Activated CD8-positive, alpha-beta T cell treated with anti-CD3 and anti-CD28 coated beads, Interleukin-2, amount 10 ng/mL, durations not matched to agents 7 days and 5 days (primary cell): ENCODE measurements around the gene C20orf141. TPM values are rescaled to one million over a fixed set of nuclear protein-coding genes. Genes with fewer than 3 reads are reported as not detected.

Experiments used
- ATAC-seq: fragments of 150-1000 bp; cut with Tn5 transposase; one replicate; pipeline ENCODE4 v1.10.0; 2021; ENCODE audit warnings: moderate library complexity
- CTCF ChIA-PET: fragments of 350-600 bp; sonication (Branson Sonifier 250); formaldehyde crosslinking; loops from one replicate; lab custom pipeline; 2021; ENCODE audit warnings: antibody characterized with exemption; lab: Charles Lee
- POLR2A ChIA-PET: fragments of 350-600 bp; sonication (Branson Sonifier 250); formaldehyde crosslinking; loops from one replicate; lab custom pipeline; 2021; ENCODE audit warnings: antibody characterized with exemption; lab: Charles Lee
- DNase-seq: peaks from one replicate; pipeline ENCODE4 v3.0.0-alpha.2; 2020
- H3K27ac Mint-ChIP-seq: one replicate; pipeline ENCODE4 v1.8.0; 2021; ENCODE audit warnings: mild to moderate bottlenecking, mixed read lengths
- H3K27me3 Mint-ChIP-seq: one replicate; pipeline ENCODE4 v1.8.0; 2021; ENCODE audit warnings: low read depth, mixed read lengths
- H3K36me3 Mint-ChIP-seq: one replicate; pipeline ENCODE4 v1.8.0; 2021; ENCODE audit warnings: low read depth, mixed read lengths
- H3K4me1 Mint-ChIP-seq: one replicate; pipeline ENCODE4 v1.8.0; 2021; ENCODE audit warnings: low read depth, mixed read lengths
- H3K4me3 Mint-ChIP-seq: one replicate; pipeline ENCODE4 v1.8.0; 2021; ENCODE audit warnings: mild to moderate bottlenecking, mixed read lengths
- H3K9me3 Mint-ChIP-seq: one replicate; pipeline ENCODE4 v1.8.0; 2022; ENCODE audit warnings: mixed read lengths; ENCODE audit not compliant: insufficient read depth
- total RNA-seq, 2 experiments: library from RNA; stranded (reverse); gene quantifications; one replicate each; pipeline ENCODE4 v1.2.3, GENCODE V29; 2021

Gene C20orf141
- total RNA-seq, 2 experiments from 2014 or later = not detected

DNA sequence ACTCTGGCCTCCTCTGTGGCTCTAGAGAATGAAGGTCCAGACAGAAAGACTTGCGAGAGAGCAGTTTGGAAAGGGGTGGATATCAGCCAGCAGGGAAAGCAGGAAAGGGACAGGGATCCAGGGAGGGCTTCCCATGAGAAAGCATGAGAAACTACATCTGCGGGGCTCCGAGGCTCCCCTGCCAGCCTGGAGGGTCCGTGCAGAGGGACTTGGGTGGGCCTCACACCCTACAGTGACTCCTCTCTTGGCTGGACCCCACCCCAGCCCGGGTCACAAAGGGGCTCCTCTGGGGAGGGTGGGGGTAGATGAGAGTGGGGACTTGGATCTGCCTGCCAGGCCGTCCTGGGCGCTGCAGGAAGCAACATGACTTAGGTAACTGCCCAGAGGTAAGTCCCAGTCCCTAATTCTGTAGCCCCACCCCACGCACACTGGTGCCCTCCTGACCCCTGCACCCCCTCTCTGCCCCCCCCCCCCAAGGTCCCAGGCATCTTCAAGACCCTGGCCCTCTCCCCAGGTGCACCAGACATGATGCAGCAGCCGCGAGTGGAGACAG lies 1.3 kb downstream of the C20orf141 start, which contains the start of gene TMEM239:
TSS of gene TMEM239 (plus strand) at position 335 of the 553 bp plus-strand sequence. CDS start at position 526, 191 bp downstream.
- ChIA-PET POLR2A (no interaction called here), CTCF (no interaction called here)
- no peak within 1 kb of the TSS for H3K4me3 Mint-ChIP-seq
- ATAC-seq = no peak
- H3K9me3 Mint-ChIP-seq = peaks cover 6% of the 10 kb centered on the region
- no peak for DNase-seq
- H3K27me3 Mint-ChIP-seq = peaks cover 61% of the 10 kb centered on the region
- H3K4me1 Mint-ChIP-seq = peaks cover 8% of the 10 kb centered on the region
- no peak within 1 kb of the TSS for H3K27ac Mint-ChIP-seq
- no peaks in the 10 kb centered on the region for H3K36me3 Mint-ChIP-seq

DNA sequence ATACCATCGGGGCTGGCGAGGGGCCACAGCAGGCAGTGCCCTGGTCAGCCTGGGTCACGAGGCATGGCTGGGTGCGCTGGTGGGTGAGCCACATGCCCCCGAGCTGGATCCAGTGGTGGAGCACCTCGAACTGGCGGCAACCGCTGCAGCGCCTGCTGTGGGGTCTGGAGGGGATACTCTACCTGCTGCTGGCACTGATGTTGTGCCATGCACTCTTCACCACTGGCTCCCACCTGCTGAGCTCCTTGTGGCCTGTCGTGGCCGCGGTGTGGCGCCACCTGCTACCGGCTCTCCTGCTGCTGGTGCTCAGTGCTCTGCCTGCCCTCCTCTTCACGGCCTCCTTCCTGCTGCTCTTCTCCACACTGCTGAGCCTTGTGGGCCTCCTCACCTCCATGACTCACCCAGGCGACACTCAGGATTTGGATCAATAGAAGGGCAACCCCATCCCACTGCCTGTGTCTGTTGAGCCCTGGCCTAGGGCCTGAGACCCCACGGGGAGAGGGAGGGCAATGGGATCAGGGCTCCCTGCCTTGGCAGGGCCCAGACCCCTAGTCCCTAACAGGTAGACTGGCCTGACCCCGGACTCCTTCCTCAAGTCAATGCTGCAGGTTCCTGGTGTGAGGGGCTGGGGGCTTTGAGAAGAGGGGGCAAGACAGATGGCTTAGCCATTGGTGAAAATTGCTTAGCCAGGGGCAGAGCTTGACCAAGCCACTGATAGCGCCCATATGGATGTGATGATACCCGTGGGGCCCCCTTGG lies 2.0 kb downstream of the C20orf141 start:
- H3K4me1 Mint-ChIP-seq = peaks cover 13% of the 10 kb centered on the region
- no peak overlapping the region for H3K27ac Mint-ChIP-seq
- DNase-seq = no peak
- ChIA-PET POLR2A (interaction anchor here (0.7 kb wide), 1 partner anchor 770 kb away, joined by 3 read pairs; no protein-coding TSS in a partner anchor), CTCF (no interaction called here)
- H3K9me3 Mint-ChIP-seq = peaks cover 6% of the 10 kb centered on the region
- H3K4me3 Mint-ChIP-seq = no peak overlapping the region
- peaks cover 61% of the 10 kb centered on the region for H3K27me3 Mint-ChIP-seq
- ATAC-seq = peak; percentile 56
- no peaks in the 10 kb centered on the region for H3K36me3 Mint-ChIP-seq

DNA sequence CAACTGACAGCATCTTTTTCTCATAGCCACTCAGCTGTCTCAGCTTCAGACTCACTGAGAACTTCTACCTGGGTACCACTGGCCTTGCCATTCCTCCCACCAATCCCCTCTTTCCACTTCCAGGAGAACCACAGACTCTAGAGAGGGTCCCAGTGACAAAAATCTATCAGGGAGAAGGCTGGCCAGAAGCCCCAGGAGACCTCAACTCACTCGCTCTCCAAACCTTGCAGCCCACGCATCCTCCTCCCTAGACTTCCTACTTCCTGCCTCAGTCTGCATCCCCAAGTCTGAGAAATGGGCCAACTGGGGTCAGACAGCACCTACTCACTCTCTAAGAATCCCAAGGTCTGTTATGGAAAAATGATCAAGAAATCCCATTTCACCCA lies 2.5 kb downstream of the C20orf141 start:
- DNase-seq (no peak), ATAC-seq (no peak)
- Mint-ChIP-seq H3K27me3 (peaks cover 56% of the 10 kb centered on the region), H3K4me1 (peaks cover 18% of the 10 kb centered on the region), H3K36me3 (no peaks in the 10 kb centered on the region), H3K4me3 (no peak overlapping the region), H3K27ac (no peak overlapping the region), H3K9me3 (peaks cover under 1% of the 10 kb centered on the region)
- ChIA-PET POLR2A (interaction anchor here (1.0 kb wide), 1 partner anchor 23 kb away, joined by 4 read pairs; the partner anchor contains the start of genes PCED1A and VPS16), CTCF (no interaction called here)

DNA sequence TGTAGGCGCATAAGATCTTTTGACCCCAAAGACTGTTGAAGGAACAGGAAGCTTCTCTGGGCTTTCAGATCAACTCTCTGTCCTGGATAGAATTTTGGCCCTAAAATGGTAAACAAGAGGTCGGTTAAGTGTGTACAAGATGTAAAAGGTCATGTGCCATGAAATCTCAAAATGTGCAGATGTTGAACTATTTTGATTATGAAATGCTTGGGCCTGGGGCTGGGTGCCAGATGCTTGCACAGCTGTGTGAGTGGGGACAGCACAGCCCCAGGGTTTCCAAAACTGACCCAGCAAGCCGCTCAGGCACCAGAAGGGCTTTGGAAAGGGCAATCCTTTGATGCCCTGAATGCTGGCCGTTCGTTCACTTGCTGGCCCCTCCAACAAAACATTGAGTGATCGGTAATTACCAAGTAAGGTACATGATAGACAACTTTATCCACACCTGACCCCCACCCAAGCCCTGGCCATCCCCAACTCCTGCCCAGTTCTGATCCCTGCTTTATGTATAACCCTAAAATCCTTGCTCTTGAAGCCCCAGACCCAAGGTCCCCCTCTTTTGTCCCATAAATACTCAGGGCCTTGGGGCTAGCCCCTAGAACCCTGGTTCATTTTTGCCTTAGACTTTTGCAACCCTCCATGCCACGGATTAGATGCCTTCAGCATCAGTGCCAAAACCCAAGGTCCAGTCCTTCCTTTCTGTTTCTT lies 3.3 kb downstream of the C20orf141 start:
- ChIA-PET POLR2A (interaction anchor here (1.0 kb wide), 1 partner anchor 22 kb away, joined by 4 read pairs; the partner anchor contains the start of genes PCED1A and VPS16), CTCF (no interaction called here)
- DNase-seq = no peak
- Mint-ChIP-seq H3K4me3 (no peak overlapping the region), H3K36me3 (no peaks in the 10 kb centered on the region), H3K9me3 (no peaks in the 10 kb centered on the region), H3K27ac (no peak overlapping the region), H3K4me1 (peaks cover 18% of the 10 kb centered on the region), H3K27me3 (peaks cover 51% of the 10 kb centered on the region)
- ATAC-seq = no peak

DNA sequence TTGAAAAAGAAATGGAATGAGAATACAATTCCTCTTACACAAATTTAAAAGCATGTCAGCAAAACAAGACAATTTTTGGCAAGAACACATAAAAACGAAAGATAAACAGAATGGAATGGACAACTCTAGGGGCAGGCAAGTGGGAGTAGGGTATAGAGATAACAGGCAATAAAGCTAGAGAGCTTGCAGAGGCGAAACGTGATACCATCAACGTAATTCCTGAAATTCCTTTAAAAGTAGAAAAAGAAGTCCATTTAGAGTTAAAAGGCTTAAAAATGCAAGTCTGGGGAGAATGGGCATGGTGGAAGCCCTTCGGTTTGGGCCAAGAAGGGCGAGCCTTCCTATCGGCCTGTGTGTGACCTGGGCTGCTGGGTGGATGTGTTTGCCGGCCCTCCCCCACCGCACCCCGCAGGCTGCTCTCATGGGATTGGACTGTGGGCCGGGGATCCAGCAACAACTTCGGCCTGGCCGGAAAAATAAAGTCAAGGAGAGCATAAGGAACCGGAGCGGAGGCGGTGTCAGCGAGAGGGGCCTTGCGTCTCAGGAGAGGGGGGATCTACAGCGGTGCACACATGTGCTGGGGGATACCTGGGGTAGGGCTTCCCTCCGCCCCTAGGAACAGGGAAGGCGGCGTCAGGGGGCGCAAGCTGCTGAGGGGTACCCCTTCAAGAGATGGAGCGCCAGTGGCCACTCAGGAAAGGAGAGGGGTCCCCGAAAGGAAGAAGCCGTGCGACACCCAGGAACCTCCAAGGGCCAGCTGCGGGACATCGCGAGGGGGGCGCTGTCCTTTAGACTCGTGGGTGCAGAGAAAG lies 5.5 kb downstream of the C20orf141 start:
- ATAC-seq = no peak
- Mint-ChIP-seq H3K27me3 (peaks cover 38% of the 10 kb centered on the region), H3K4me1 (peaks cover 18% of the 10 kb centered on the region), H3K9me3 (no peaks in the 10 kb centered on the region), H3K4me3 (no peak overlapping the region), H3K27ac (no peak overlapping the region), H3K36me3 (no peaks in the 10 kb centered on the region)
- ChIA-PET POLR2A (no interaction called here), CTCF (no interaction called here)
- DNase-seq = no peak

DNA sequence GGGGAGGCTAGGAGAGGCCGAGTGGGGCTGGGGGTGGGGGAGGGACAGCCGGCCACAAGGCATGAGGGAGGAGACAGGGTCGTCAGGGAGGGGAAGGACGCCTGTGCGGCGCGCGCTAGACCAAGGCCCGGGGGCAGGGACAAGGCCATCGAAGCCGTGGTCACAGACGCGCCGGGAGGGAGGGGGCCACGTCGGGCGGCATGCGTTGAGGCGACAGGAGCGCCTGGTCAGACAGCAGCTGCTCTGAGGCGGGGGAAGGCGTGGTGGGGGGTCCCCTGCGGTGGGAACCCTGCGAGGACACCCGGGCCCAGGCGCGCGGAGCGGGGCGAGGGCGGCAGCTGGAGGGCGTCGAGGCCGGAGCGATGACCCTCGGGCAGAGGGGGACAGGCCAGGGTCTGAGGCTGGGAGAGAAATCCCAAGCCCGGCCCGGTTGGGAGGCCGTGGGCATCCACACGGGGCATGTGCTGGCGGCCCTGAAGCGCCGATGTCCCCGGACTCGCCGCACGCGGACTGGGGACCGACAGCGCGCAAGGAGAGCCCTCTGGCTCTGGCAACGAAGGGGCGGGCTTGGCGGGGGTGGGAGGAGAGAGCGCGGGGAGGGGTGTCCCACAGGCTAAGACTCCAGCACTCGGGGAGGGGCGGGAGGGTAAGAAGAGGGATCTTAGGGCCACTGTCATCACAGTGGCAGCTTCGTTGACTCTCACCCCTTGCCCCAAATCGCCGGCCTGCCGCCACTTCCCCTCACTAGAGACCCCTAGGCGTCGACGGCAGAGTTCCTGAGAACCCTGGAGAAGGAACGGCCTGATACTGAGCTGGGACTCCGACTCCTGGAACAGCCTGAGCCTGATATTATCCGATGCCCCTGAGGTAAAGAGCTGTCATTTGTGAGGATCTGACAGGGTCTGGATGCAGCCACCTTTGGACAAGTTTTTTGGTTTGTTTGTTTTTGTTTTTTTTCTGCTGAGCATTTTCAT lies 6.4 kb downstream of the C20orf141 start:
- peak; percentile 16 for ATAC-seq
- Mint-ChIP-seq H3K27ac (no peak overlapping the region), H3K9me3 (no peaks in the 10 kb centered on the region), H3K27me3 (peaks cover 39% of the 10 kb centered on the region), H3K36me3 (no peaks in the 10 kb centered on the region), H3K4me3 (peak overlapping the region; percentile 40), H3K4me1 (peaks cover 24% of the 10 kb centered on the region)
- ChIA-PET POLR2A (no interaction called here), CTCF (interaction anchor here (0.6 to 1.6 kb wide), 5 partner anchors 11 to 45 kb away, joined by 3 to 6 read pairs (median 4); no protein-coding TSS in a partner anchor)
- no peak for DNase-seq

DNA sequence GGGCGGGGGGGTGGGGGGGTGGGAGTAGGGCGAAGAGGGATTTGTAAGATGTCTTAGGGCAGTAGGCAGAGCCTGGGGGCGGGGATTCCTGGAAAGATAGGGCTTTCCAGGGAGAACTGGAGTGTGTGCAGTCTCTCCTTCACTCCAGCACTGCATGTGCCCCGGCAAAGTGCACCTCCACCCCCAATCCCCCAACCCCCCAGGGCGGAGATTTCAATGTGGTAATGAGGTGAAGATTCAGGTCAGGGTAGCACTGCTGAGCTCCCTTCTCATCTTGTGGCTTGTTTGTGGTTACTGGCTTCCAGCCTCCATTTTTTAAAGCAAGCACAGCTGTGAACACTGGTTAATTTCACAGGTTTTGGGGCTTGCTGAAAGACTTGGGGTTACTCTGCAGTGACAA lies 7.3 kb downstream of the C20orf141 start:
- ChIA-PET POLR2A (no interaction called here), CTCF (interaction anchor here (0.7 to 1.6 kb wide), 4 partner anchors 10 to 22 kb away, joined by 3 to 6 read pairs (median 4); no protein-coding TSS in a partner anchor)
- H3K9me3 Mint-ChIP-seq = no peaks in the 10 kb centered on the region

DNA sequence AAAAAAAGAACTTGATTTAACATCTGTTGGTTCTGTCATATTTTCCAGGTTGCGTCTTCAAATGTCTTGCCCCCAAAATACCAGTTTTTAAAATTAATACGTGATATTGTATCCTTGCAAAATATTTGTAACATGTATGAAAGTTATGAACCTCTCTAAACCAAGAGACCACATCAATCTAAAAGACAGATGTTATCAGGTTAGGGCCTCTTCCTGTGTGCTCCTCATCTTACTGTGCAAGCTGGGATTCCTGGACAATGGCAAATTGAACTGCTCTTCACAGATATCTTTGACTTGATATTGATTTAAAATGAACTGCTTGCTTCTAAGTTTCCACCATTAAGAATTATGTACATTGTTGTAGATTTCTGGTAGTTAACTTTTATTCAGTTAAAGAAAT lies 11.0 kb downstream of the C20orf141 start:
- Mint-ChIP-seq H3K9me3 (no peaks in the 10 kb centered on the region), H3K4me1 (peaks cover 26% of the 10 kb centered on the region), H3K27me3 (peaks cover 44% of the 10 kb centered on the region), H3K36me3 (no peaks in the 10 kb centered on the region), H3K27ac (no peak overlapping the region), H3K4me3 (peak overlapping the region; percentile 36)
- ChIA-PET CTCF (interaction anchor here (0.6 to 1.4 kb wide), 2 partner anchors 11 to 337 kb away, joined by 3 read pairs; no protein-coding TSS in a partner anchor), POLR2A (interaction anchor here (0.6 kb wide), 1 partner anchor 21 kb away, joined by 3 read pairs; no protein-coding TSS in a partner anchor)
- ATAC-seq = peak; percentile 48
- DNase-seq = no peak

More for the DNA sequence above, 7.3 kb downstream of the C20orf141 start:
- Mint-ChIP-seq H3K4me1 (peaks cover 32% of the 10 kb centered on the region), H3K27me3 (peaks cover 47% of the 10 kb centered on the region), H3K27ac (no peak overlapping the region), H3K4me3 (peak overlapping the region; percentile 25), H3K36me3 (no peaks in the 10 kb centered on the region)
- peak; percentile 90 for ATAC-seq
- DNase-seq = peak; percentile 82

DNA sequence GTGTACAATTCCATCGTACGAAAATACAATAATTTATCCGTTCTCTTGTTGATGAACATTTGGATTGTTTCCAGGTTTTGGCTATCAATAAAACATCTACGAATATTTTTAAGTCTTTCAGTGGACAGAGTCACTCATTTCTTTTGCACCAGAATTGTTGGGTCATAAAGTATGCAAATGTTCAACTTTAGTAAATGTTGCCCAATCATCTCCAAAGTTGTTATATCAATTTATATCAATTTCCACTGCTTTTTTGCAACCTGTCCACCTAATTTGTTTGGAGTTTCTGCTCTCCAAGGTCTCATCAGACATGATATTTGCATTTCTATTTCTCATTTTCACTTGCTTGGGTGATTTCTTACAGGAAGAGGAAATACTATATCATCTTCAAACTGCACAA lies 11.9 kb downstream of the C20orf141 start:
- DNase-seq = no peak
- CTCF ChIA-PET = interaction anchor here (1.4 kb wide), 1 partner anchor 10 kb away, joined by 3 read pairs; no protein-coding TSS in a partner anchor
- Mint-ChIP-seq H3K4me3 (no peak overlapping the region), H3K36me3 (no peaks in the 10 kb centered on the region), H3K27ac (no peak overlapping the region), H3K27me3 (peaks cover 38% of the 10 kb centered on the region), H3K4me1 (peaks cover 22% of the 10 kb centered on the region), H3K9me3 (no peaks in the 10 kb centered on the region)
- POLR2A ChIA-PET = no interaction called here
- ATAC-seq = no peak

DNA sequence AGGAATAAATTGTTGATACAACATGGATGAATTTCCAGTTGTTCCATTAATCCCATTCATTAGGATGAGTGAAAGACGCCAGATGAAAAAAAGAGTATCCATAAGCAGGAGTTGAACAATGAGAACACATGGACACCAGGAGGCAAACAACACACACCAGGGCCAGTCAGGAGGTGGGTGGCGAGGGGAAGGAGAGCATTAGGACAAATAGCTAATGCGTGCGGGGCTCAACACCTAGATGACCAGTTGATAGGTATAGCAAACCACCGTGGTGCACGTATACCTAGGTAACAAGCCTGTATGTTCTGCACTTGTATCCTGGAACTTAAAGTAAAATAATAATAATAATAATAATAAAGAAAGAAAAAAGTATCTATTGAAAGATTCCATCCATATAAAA lies 14.6 kb downstream of the C20orf141 start:
- Mint-ChIP-seq H3K27me3 (peaks cover 37% of the 10 kb centered on the region), H3K27ac (no peak overlapping the region), H3K4me3 (no peak overlapping the region), H3K9me3 (no peaks in the 10 kb centered on the region), H3K4me1 (peaks cover 19% of the 10 kb centered on the region), H3K36me3 (no peaks in the 10 kb centered on the region)
- ATAC-seq (no peak), DNase-seq (no peak)
- POLR2A ChIA-PET = no interaction called here
- CTCF ChIA-PET = no interaction called here
